HCT116 (cell line): Measurements from ENCODE around the gene GFI1. TPM values are rescaled to one million over a fixed set of nuclear protein-coding genes. Genes with fewer than 3 reads are reported as not detected.

ENCODE experiments used
- ATAC-seq: fragments of 200-7000 bp; cut with Tn5 transposase; 2 replicates; pipeline ENCODE4 v1.9.1; 2020; ENCODE audit warnings: mild to moderate bottlenecking, moderate library complexity
- BruUV-seq: library from RNA; stranded (reverse); fragments of 400-500 nt; replicated peaks from 2 replicates; lab custom pipeline; 2021; lab: Mats Ljungman, UMichigan
- CTCF ChIA-PET: fragments of 300-600 bp; sonication (Branson Sonifier 250); formaldehyde crosslinking; loops from one replicate; lab custom pipeline; 2021; ENCODE audit warnings: antibody characterized with exemption; lab: Charles Lee
- POLR2A ChIA-PET: fragments of 300-600, 350-600 bp; sonication (Branson Sonifier 250); formaldehyde crosslinking; loops from one replicate; lab custom pipeline; 2021; ENCODE audit warnings: antibody characterized with exemption; lab: Charles Lee
- RAD21 ChIA-PET, 2 experiments: fragments of 300-600 bp; sonication (Branson Sonifier 250); formaldehyde crosslinking; loops; one replicate each; lab custom pipeline; 2023; ENCODE audit warnings: low total read pairs in 2 of 2; ENCODE audit not compliant: uncharacterized antibody in 2 of 2, unreplicated experiment in 2 of 2, low non-redundant PET in 1 of 2; lab: Charles Lee
- DNase-seq: peaks from one replicate; pipeline ENCODE4 v3.0.0-alpha.2; 2010; ENCODE audit warnings: low read depth, low spot score
- H2AFZ ChIP-seq: fragments of 200-600 bp; shearing (Covaris generic), sonication (generic); 2 replicates; pipeline ENCODE4 v1.6.1; 2017; ENCODE audit warnings: low read depth, mixed run types, mixed read lengths, antibody characterized with exemption, low read length; ENCODE audit not compliant: poor library complexity, severe bottlenecking
- H3K27ac ChIP-seq: 2 replicates; pipeline ENCODE4 v1.5.1; 2012; ENCODE audit warnings: low read depth, low read length
- H3K27me3 ChIP-seq: fragments of 200-600 bp; sonication (generic); 2 replicates; pipeline ENCODE4 v1.6.1; 2016; ENCODE audit warnings: mixed run types, low read length, mixed read lengths; ENCODE audit not compliant: insufficient read depth
- H3K36me3 ChIP-seq, 2 experiments: fragments of 200-500 bp in 1 of 2; fragments of 200-600 bp in 1 of 2; sonication (Bioruptor generic) in 1 of 2; sonication (generic) in 1 of 2; 2 replicates each; pipeline versions ENCODE4 v1.5.1 to v1.6.1; 2014 to 2016; ENCODE audit warnings: low read length in 2 of 2, inconsistent platforms in 1 of 2, mixed read lengths in 1 of 2, mixed run types in 1 of 2; ENCODE audit not compliant: insufficient read depth in 2 of 2, control insufficient read depth in 1 of 2
- H3K4me1 ChIP-seq, 2 experiments: fragments of 200-600 bp in 1 of 2; sonication (generic) in 1 of 2; 2 replicates each; pipeline versions ENCODE4 v1.5.1 to v1.6.1; 2012 to 2017; ENCODE audit warnings: low read length in 2 of 2, inconsistent platforms in 1 of 2, mild to moderate bottlenecking in 1 of 2, mixed read lengths in 1 of 2, mixed run types in 1 of 2, moderate library complexity in 1 of 2; ENCODE audit not compliant: insufficient read depth in 2 of 2, control insufficient read depth in 1 of 2
- H3K4me2 ChIP-seq: fragments of 200-600 bp; sonication (generic); 2 replicates; pipeline ENCODE4 v1.6.1; 2017; ENCODE audit warnings: mixed run types, low read length, mixed read lengths
- H3K4me3 ChIP-seq, 2 experiments: fragments of 200-600 bp in 1 of 2; sonication (generic) in 1 of 2; replicated peaks in 1 of 2; 2 replicates each; pipeline ENCODE4 v1.5.1; 2011 to 2016; ENCODE audit warnings: low read length in 2 of 2, control low read depth in 1 of 2, low read depth in 1 of 2, mild to moderate bottlenecking in 1 of 2, mixed read lengths in 1 of 2, mixed run types in 1 of 2
- H3K79me2 ChIP-seq: fragments of 200-600 bp; sonication (generic); 2 replicates; pipeline ENCODE4 v1.6.1; 2017; ENCODE audit warnings: mild to moderate bottlenecking, mixed run types, low read length, moderate library complexity, mixed read lengths; ENCODE audit not compliant: insufficient read depth
- H3K9ac ChIP-seq: fragments of 200-600 bp; sonication (generic); 2 replicates; pipeline ENCODE4 v1.6.1; 2016; ENCODE audit warnings: low read length, mixed read lengths
- H3K9me2 ChIP-seq: fragments of 200-600 bp; sonication (generic), shearing (Covaris generic); 2 replicates; pipeline ENCODE4 v1.6.1; 2017; ENCODE audit warnings: mixed run types, mild to moderate bottlenecking, moderate library complexity; ENCODE audit not compliant: insufficient read depth
- H3K9me3 ChIP-seq, 2 experiments: fragments of 200-500 bp in 1 of 2; fragments of 200-600 bp in 1 of 2; sonication (Bioruptor generic) in 1 of 2; sonication (generic) in 1 of 2; 2 replicates each; pipeline ENCODE4 v1.6.1; 2014 to 2017; ENCODE audit warnings: low read length in 2 of 2, mixed read lengths in 2 of 2, inconsistent platforms in 1 of 2, low read depth in 1 of 2, mild to moderate bottlenecking in 1 of 2, mixed run types in 1 of 2, moderate library complexity in 1 of 2; ENCODE audit not compliant: control insufficient read depth in 1 of 2, insufficient read depth in 1 of 2
- H4K20me1 ChIP-seq: fragments of 200-600 bp; sonication (generic), shearing (Covaris generic); 2 replicates; pipeline ENCODE4 v1.6.1; 2017; ENCODE audit warnings: mixed run types, mild to moderate bottlenecking, moderate library complexity; ENCODE audit not compliant: insufficient read depth
- ATF3 ChIP-seq: IDR thresholded peaks from 2 replicates; pipeline ENCODE4 v1.6.1; 2012
- CBX3 ChIP-seq: IDR thresholded peaks from 2 replicates; pipeline ENCODE4 v1.6.1; 2012; ENCODE audit warnings: low read depth
- EGR1 ChIP-seq: IDR thresholded peaks from 2 replicates; pipeline ENCODE4 v1.6.1; 2012; ENCODE audit warnings: low read depth
- ELF1 ChIP-seq: IDR thresholded peaks from 2 replicates; pipeline ENCODE4 v1.6.1; 2012; ENCODE audit warnings: low read depth, borderline replicate concordance
- EZH2phosphoT487 ChIP-seq: fragments of 200-600 bp; IDR thresholded peaks from 2 replicates; pipeline ENCODE4 v1.6.1; 2018; ENCODE audit warnings: antibody characterized with exemption, borderline replicate concordance
- FOSL1 ChIP-seq: IDR thresholded peaks from 2 replicates; pipeline ENCODE4 v1.6.1; 2012; ENCODE audit warnings: low read depth
- JUND ChIP-seq: IDR thresholded peaks from 2 replicates; pipeline ENCODE4 v1.6.1; 2012
- MAX ChIP-seq: IDR thresholded peaks from 2 replicates; pipeline ENCODE4 v1.6.1; 2012
- POLR2A ChIP-seq: IDR thresholded peaks from 2 replicates; pipeline ENCODE4 v1.7.0; 2011; ENCODE audit warnings: borderline replicate concordance; ENCODE audit not compliant: insufficient read depth, insufficient read length; ENCODE audit errors: extremely low read depth
- SIN3A ChIP-seq: IDR thresholded peaks from 2 replicates; pipeline ENCODE4 v1.6.1; 2012; ENCODE audit warnings: low read depth
- SRF ChIP-seq: IDR thresholded peaks from 2 replicates; pipeline ENCODE4 v1.6.1; 2012; ENCODE audit warnings: low read depth
- TCF7L2 ChIP-seq: IDR thresholded peaks from 2 replicates; pipeline ENCODE4 v1.7.0; 2011; ENCODE audit warnings: borderline replicate concordance, inconsistent platforms; ENCODE audit not compliant: insufficient read depth, insufficient read length; ENCODE audit errors: extremely low read depth
- ZBTB33 ChIP-seq: IDR thresholded peaks from 2 replicates; pipeline ENCODE4 v1.6.1; 2011; ENCODE audit warnings: mild to moderate bottlenecking, low read length, moderate library complexity; ENCODE audit not compliant: insufficient replicate concordance; ENCODE audit errors: extremely low read depth
- ZFX ChIP-seq: fragments of 450-650 bp; IDR thresholded peaks from 2 replicates; pipeline ENCODE4 v1.6.1; 2017
- ZNF274 ChIP-seq: fragments of 200-500 bp; sonication (Bioruptor generic); IDR thresholded peaks from 2 replicates; pipeline ENCODE4 v1.6.1; 2014; ENCODE audit warnings: mild to moderate bottlenecking, low read depth, low read length, inconsistent platforms
- intact Hi-C: fragments of 100-400 bp; cut with micrococcal nuclease; formaldehyde crosslinking; loops from 2 replicates; pipeline ENCODE4 v1.10.0; 2022
- total RNA-seq: library from RNA; stranded (reverse); gene quantifications from one replicate; pipeline ENCODE4 v1.2.1, GENCODE V29; 2021; ENCODE audit not compliant: unreplicated experiment

GFI1 gene
- total RNA-seq, 1 experiment from 2014 or later: 8.1 TPM

GRCh38 chr1:92503926-92504285 lies 17.2 kb upstream of the GFI1 start:
- Histone ChIP-seq H3K79me2 (no peaks in the 10 kb centered on the region), H3K27ac (no peak overlapping the region), H2AFZ (no peak overlapping the region), H3K4me1 (no peaks in the 10 kb centered on the region), H4K20me1 (no peaks in the 10 kb centered on the region), H3K36me3 (no peaks in the 10 kb centered on the region), H3K27me3 (no peaks in the 10 kb centered on the region), H3K9me2 (no peaks in the 10 kb centered on the region), H3K9ac (no peak overlapping the region), H3K4me3 (no peak overlapping the region), H3K9me3 (no peaks in the 10 kb centered on the region), H3K4me2 (no peak overlapping the region)
- no peak for DNase-seq
- no peak for TF ChIP-seq ZNF274
- no peak for TF ChIP-seq EZH2phosphoT487
- TF ChIP-seq POLR2A: no peak
- TF ChIP-seq CBX3: no peak
- TF ChIP-seq ZBTB33: no peak
- ChIA-PET RAD21 (no interaction called here), POLR2A (no interaction called here), CTCF (no interaction called here)
- intact Hi-C loops: no loop called here
- BruUV-seq: no TSS peak
- ATAC-seq: no peak

- ChIA-PET CTCF (interaction anchor here (0.6 kb wide), 1 partner anchor 52 kb away, joined by 4 read pairs; no protein-coding TSS in a partner anchor), RAD21 (interaction anchor here in 1 of 2 experiments (0.6 kb wide), 1 partner anchor 324 kb away, joined by 5 read pairs; no protein-coding TSS in a partner anchor), POLR2A (no interaction called here)
- no peaks in the 10 kb centered on the region for H3K36me3 ChIP-seq
- no peak for DNase-seq
- ATAC-seq: no peak
- no TSS peak for BruUV-seq
- no peak overlapping the region for H2AFZ ChIP-seq
- H3K9me2 ChIP-seq: no peaks in the 10 kb centered on the region
- no peak overlapping the region for H3K9ac ChIP-seq
- H3K79me2 ChIP-seq: no peaks in the 10 kb centered on the region
- no peaks in the 10 kb centered on the region for H3K4me1 ChIP-seq
- no peaks in the 10 kb centered on the region for H3K9me3 ChIP-seq
- no peaks in the 10 kb centered on the region for H4K20me1 ChIP-seq
- no peak overlapping the region for H3K27ac ChIP-seq
- H3K4me3 ChIP-seq: no peak overlapping the region
- intact Hi-C loops: no loop called here
- H3K4me2 ChIP-seq: no peak overlapping the region
- H3K27me3 ChIP-seq: no peaks in the 10 kb centered on the region
- TF ChIP-seq ELF1 (no peak), FOSL1 (no peak), EGR1 (no peak), ATF3 (no peak), ZBTB33 (no peak), EZH2phosphoT487 (no peak), SIN3A (no peak), TCF7L2 (no peak), JUND (no peak), CBX3 (no peak), ZFX (no peak), MAX (no peak), POLR2A (no peak), SRF (no peak)
Observed at GRCh38 chr1:92503043-92503925, 16.6 kb upstream of the GFI1 start.
